GM12878 (cell line): ENCODE measurements around the gene MRC2. TPM values are rescaled to one million over a fixed set of nuclear protein-coding genes. Genes with fewer than 3 reads are reported as not detected.

ENCODE experiments used
- ATAC-seq: fragments of 200-7000 bp; cut with Tn5 transposase; 3 replicates; pipeline ENCODE4 v1.9.1; 2020; ENCODE audit warnings: mild to moderate bottlenecking, moderate library complexity
- BruUV-seq: library from RNA; stranded (reverse); fragments of 400-500 nt; replicated peaks from 2 replicates; lab custom pipeline; 2021; lab: Mats Ljungman, UMichigan
- CTCF ChIA-PET: fragments of 300-600 bp; sonication (Branson Sonifier 250); formaldehyde crosslinking; extraction: SDS; loops from one replicate; lab custom pipeline; 2021; ENCODE audit warnings: inconsistent platforms; lab: Yijun Ruan, JAX
- POLR2A ChIA-PET: fragments of 350-600 bp; formaldehyde crosslinking; extraction: SDS; loops from one replicate; lab custom pipeline; 2021; ENCODE audit warnings: inconsistent platforms; lab: Charles Lee
- RAD21 ChIA-PET: fragments of 300-600 bp; sonication (Branson Sonifier 250); formaldehyde crosslinking; loops from one replicate; lab custom pipeline; 2023; ENCODE audit warnings: antibody characterized with exemption; ENCODE audit not compliant: unreplicated experiment; lab: Charles Lee
- SMC1A ChIA-PET: fragments of 300-600 bp; sonication (Branson Sonifier 250); formaldehyde crosslinking; loops from one replicate; lab custom pipeline; 2023; ENCODE audit not compliant: unreplicated experiment, uncharacterized antibody; lab: Charles Lee
- DNase-seq: peaks from one replicate; pipeline ENCODE4 v3.0.0-alpha.2; 2011; ENCODE audit warnings: low read depth, low spot score
- FAIRE-seq: peaks from 3 replicates; lab custom pipeline; 2011; peaks lifted over from hg19 to GRCh38; lab: Jason Lieb, UNC
- H2AFZ ChIP-seq: 2 replicates; pipeline ENCODE4 v1.6.0; 2011; ENCODE audit warnings: low read depth, low read length, control low read depth; ENCODE audit not compliant: control insufficient read depth
- H3K27ac ChIP-seq: 2 replicates; pipeline ENCODE4 v1.5.1; 2011; ENCODE audit warnings: control low read depth; ENCODE audit not compliant: control insufficient read depth, insufficient read depth
- H3K27me3 ChIP-seq, 2 experiments: replicated peaks in 1 of 2; 2 replicates each; pipeline versions ENCODE4 v1.6.0 to v1.6.1; 2011; ENCODE audit warnings: low read length in 1 of 2; ENCODE audit not compliant: control insufficient read depth in 2 of 2, insufficient read depth in 2 of 2
- H3K36me3 ChIP-seq, 2 experiments: 2 replicates each; pipeline ENCODE4 v1.5.1; 2011; ENCODE audit warnings: low read length in 1 of 2; ENCODE audit not compliant: control insufficient read depth in 2 of 2, insufficient read depth in 2 of 2
- H3K4me1 ChIP-seq: 2 replicates; pipeline ENCODE4 v1.6.1; 2011; ENCODE audit warnings: mild to moderate bottlenecking, low read length, moderate library complexity, mixed read lengths; ENCODE audit not compliant: control insufficient read depth, insufficient read depth
- H3K4me2 ChIP-seq: 2 replicates; pipeline ENCODE4 v1.6.0; 2011; ENCODE audit warnings: control low read depth; ENCODE audit not compliant: control insufficient read depth, insufficient read depth
- H3K4me3 ChIP-seq: fragments of 200-600 bp; sonication (generic); 2 replicates; pipeline ENCODE4 v1.5.1; 2016
- H3K79me2 ChIP-seq: 2 replicates; pipeline ENCODE4 v1.6.0; 2011; ENCODE audit warnings: low read length; ENCODE audit not compliant: control insufficient read depth, insufficient read depth
- H3K9ac ChIP-seq: 2 replicates; pipeline ENCODE4 v1.8.0; 2011; ENCODE audit warnings: low read length, control low read depth, mixed read lengths; ENCODE audit not compliant: control insufficient read depth, insufficient read depth
- H3K9me3 ChIP-seq: replicated peaks from 3 replicates; pipeline ENCODE4 v1.5.1; 2011; ENCODE audit warnings: mild to moderate bottlenecking, low read length; ENCODE audit not compliant: control insufficient read depth, insufficient read depth
- H4K20me1 ChIP-seq: 2 replicates; pipeline ENCODE4 v1.6.0; 2011; ENCODE audit not compliant: control insufficient read depth, insufficient read depth
- RFX5 ChIP-seq: IDR thresholded peaks from 2 replicates; pipeline ENCODE4 v1.6.1; 2011; ENCODE audit warnings: low read depth, low read length, improper control_type of control experiment
- STAT1 ChIP-seq: fragments of 450-650 bp; conservative IDR thresholded peaks from 2 replicates; pipeline ENCODE4 v1.6.1; 2014; ENCODE audit warnings: antibody characterized with exemption, mild to moderate bottlenecking
- TARDBP ChIP-seq: IDR thresholded peaks from 2 replicates; pipeline ENCODE4 v1.6.1; 2016; ENCODE audit warnings: borderline replicate concordance
- ZBTB40 ChIP-seq: fragments of 450-650 bp; IDR thresholded peaks from 2 replicates; pipeline ENCODE4 v1.6.1; 2016; ENCODE audit warnings: mild to moderate bottlenecking, moderate library complexity, borderline replicate concordance
- WGBS: methylation state at CpG from one replicate; pipeline ENCODE4 v1.1.6; 2016; ENCODE audit warnings: low lambda C conversion rate; ENCODE audit not compliant: insufficient replicate concordance, insufficient coverage; ENCODE audit errors: missing lambda C conversion rate; 5-methylcytosine and 5-hydroxymethylcytosine counted together
- in situ Hi-C: fragments of 300-500 bp; cut with MboI; formaldehyde crosslinking; loops from 9 replicates; pipeline ENCODE4 v1.14.3; 2018; ENCODE audit warnings: mixed read lengths
- intact Hi-C: fragments of 100-400 bp; cut with micrococcal nuclease; formaldehyde crosslinking; loops from one replicate; pipeline ENCODE4 v1.14.2; 2022; ENCODE audit not compliant: unreplicated experiment
- polyA plus RNA-seq, 11 experiments: library from polyadenylated mRNA; depleted of rRNA in 4 of 11; unstranded in 6 of 11; stranded (reverse) in 5 of 11; fragments of >200 nt; fragmentation: Nextera tagmentation in 4 of 11; fragmentation: Illumina TruSeq in 1 of 11; extraction: Ambion mirVana in 4 of 11; extraction: Trizol in 1 of 11; gene quantifications; 1 replicate in 1 of 11; 2 replicates in 10 of 11; pipeline versions ENCODE4 v1.2.1 to v1.2.3, GENCODE V29; 2011 to 2016; ENCODE audit warnings: inconsistent platforms in 2 of 11, missing spikeins in 2 of 11, low read depth in 1 of 11
- total RNA-seq, 4 experiments: library from RNA; depleted of rRNA in 3 of 4; stranded (reverse); fragments of >200 nt in 3 of 4; fragmentation: Illumina TruSeq in 1 of 4; extraction: Trizol in 1 of 4; gene quantifications; 2 replicates each; pipeline versions ENCODE4 v1.2.1 to v1.2.3, GENCODE V29; 2013 to 2021

MRC2 gene
- total and polyA plus RNA-seq, 10 of the 15 experiments (the other 5 are each of a cell fraction or from before 2014, with no cell fraction given) = 0.04 to 0.96 (median 0.30) TPM; not detected in 1

DNA sequence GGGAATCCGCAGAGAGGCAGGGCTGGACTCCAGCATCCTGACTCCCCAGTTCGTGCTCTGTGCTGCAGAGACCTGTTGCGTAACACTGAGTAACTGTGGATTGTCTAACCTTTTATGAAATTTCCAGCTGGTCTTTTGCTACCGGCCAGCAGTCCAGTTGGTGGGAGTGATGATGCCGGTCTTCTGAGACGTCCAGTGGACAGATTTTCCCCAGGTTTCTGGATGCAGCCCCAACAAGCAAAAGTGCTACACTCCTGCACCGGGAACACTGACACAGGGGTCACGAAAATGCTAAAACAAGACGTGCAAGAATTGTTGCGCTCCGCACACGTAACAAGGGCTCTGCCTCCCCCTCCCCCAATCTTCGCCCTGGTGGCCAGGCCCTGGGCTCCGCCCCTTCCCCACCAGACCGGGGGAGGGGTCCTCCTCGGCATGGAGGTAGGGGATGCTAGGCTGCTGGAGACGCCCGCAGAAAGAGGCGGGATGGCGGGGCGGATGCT lies 701 bp upstream of the MRC2 start:
- Histone ChIP-seq H4K20me1 (no peaks in the 10 kb centered on the region), H3K4me2 (peak overlapping the region; percentile 77), H3K9me3 (no peaks in the 10 kb centered on the region), H3K79me2 (no peaks in the 10 kb centered on the region), H2AFZ (no peak overlapping the region), H3K27me3 (peaks cover 0 to 9% of the 10 kb centered on the region in 2 experiments; a peak in 3 of 4 replicates), H3K27ac (no peak overlapping the region), H3K36me3 (no peaks in the 10 kb centered on the region), H3K4me3 (0 out of 2 replicates have a peak overlapping the region, but pooled peaks have one; percentile 64), H3K4me1 (0 out of 2 replicates have a peak, but pooled peaks cover 3% of the 10 kb centered on the region), H3K9ac (no peak overlapping the region)
- ChIA-PET POLR2A (no interaction called here), RAD21 (no interaction called here), SMC1A (no interaction called here), CTCF (no interaction called here)
- intact Hi-C loops = no loop called here
- no peak for DNase-seq
- no peak for FAIRE-seq
- ATAC-seq = no peak
- TF ChIP-seq TARDBP (no peak), ZBTB40 (no peak), STAT1 (no peak), RFX5 (no peak)
- no TSS peak for BruUV-seq
- in situ Hi-C loops = no loop called here
- WGBS = 35% methylated on average over 18 of the region's 21 CpGs
